LoVo (cell line): ENCODE results near the gene OLFM1.
"Not testable (repeated sequence)": the region's sequence is repeated elsewhere in the genome, so short reads cannot be mapped to it uniquely, and the experiment has no call there.

ENCODE experiments used
- DNase-seq: peaks from one replicate; pipeline ENCODE4 v3.0.0-alpha.2; 2016; ENCODE audit warnings: low spot score

The OLFM1 gene

GRCh38 chr9:135060461-135061116 is 26.9 kb upstream of the OLFM1 start:
- no peak for DNase-seq

DNA sequence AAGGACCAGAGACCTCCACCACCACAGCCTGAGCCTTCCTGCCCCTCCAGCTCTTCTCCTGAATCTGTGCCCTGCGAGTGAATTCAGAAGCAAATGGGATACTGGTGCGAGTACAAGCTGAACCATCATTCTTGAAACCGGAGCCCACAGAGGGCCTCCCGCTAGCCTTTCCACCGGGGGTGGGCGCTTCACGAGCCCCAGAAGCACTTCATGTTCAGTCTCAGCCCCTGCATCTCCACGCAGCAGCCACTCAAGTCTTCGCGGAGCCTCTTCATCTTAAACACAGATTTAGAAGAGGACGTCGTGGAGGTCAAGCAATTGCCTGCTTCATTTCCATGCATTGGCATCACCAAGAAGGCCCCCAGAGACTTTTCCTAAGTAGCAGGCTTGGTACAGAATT is 26.0 kb upstream of the OLFM1 start:
- DNase-seq, result no peak

DNA sequence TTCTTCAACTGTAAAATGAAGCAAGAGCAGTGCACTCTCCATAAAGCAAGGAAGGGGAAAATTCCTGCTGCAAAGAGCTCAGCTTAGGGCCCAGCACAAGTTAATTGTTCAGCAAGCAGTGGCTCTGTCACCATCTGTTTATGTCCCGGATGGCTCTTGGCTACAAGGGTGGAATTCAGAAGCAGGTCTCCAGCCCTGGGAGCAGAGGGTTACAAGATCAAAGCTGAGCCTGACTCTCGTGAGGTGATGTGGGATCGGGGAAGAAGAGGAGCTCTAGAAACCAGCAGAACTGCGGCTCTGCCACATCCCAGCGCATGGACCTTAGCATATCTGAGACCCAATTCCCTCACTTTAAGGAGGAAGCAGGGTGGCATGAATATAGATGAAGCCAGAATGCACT is 25.2 kb upstream of the OLFM1 start:
- no peak for DNase-seq

DNA sequence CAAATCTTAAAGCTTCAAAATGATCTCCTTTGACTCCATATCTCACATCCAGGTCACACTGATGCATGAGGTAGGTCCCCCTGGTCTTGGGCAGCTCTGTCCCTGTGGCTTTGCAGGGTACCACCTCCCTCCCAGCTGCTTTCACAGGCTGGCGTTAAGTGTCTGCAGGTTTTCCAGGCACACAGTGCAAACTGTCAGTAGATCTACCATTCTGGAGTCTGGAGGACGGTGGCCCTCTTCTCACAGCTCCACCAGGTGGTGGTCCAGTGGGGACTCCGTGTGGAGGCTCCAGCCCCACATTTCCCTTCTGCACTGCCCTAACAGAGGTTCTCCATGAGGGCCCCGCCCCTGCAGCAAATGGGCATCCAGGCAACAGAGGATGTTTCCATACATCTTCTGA is 24.0 kb upstream of the OLFM1 start:
- DNase-seq, result not testable (repeated sequence)

DNA sequence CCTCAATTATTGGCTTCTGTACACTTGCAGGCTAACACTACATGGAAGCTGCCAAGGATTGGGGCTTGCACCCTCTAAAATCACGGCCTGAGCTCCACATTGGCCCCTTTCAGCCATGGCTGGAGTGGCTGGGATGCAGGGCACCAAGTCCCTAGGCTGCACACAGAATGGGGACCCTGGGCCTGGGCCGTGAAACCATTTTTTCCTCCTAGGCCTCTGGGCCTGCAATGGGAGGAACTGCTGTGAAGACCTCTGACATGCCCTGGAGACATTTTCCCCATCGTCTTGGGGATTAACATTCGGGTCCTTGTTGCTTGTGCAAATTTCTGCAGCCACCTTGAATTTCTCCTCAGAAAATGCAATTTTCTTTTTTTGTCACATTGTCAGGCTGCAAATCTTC is 23.6 kb upstream of the OLFM1 start:
- not testable (repeated sequence) for DNase-seq

- DNase-seq, result no peak
These were observed 22.3 kb upstream of the OLFM1 start for GRCh38 chr9:135065151-135065550.

DNA sequence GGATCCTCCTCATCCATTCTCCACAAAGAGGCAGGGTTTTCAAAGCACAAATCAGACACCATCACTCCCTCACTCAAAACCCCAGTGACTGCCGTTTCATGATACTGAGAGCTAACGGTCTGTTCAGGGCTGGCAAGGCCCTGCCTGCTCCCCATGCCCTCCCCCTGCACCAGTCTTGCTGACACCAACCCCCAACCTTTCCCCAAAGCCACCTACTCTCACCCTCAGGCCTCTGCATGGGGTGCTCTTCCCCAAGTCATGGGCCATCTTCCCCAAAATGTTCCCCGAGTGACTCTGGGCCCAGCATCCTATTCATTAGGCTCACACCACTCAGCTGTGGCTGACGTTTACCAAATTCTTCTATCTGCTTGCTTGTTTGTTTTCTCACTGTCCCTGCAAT is 21.7 kb upstream of the OLFM1 start:
- no peak for DNase-seq

- no peak for DNase-seq
These were observed 21.2 kb upstream of the OLFM1 start for GRCh38 chr9:135066291-135066690.

DNA sequence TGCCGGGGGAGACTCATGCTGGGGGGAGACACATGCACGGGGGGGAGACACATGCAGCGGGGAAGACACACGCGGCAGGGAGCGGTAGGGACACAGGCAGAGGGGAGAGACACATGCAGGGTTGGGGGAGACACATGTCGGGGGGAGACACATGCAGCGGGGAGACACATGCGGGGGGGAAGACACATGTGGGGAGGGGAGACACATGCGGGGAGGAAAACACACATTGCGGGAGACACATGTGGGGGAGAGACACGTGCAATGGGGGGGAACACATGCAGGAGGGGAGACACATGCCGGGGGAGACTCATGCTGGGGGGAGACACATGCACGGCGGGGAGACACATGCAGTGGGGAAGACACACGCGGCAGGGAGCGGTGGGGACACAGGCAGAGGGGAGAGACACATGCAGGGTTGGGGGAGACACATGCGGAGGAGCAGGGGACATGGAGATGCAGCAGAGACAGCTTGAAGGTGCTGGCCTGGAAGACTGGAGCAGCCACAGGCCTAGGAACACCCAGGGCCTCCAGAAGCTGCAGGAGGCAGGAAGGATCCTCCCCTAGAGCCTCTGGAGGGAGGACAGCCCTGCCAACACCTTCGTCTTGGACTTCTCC is 20.3 kb upstream of the OLFM1 start:
- DNase-seq, result no peak

GRCh38 chr9:135068776-135069415 is 18.6 kb upstream of the OLFM1 start:
- no peak for DNase-seq

- no peak for DNase-seq
These were observed 17.8 kb upstream of the OLFM1 start for GRCh38 chr9:135069558-135070197.

DNA sequence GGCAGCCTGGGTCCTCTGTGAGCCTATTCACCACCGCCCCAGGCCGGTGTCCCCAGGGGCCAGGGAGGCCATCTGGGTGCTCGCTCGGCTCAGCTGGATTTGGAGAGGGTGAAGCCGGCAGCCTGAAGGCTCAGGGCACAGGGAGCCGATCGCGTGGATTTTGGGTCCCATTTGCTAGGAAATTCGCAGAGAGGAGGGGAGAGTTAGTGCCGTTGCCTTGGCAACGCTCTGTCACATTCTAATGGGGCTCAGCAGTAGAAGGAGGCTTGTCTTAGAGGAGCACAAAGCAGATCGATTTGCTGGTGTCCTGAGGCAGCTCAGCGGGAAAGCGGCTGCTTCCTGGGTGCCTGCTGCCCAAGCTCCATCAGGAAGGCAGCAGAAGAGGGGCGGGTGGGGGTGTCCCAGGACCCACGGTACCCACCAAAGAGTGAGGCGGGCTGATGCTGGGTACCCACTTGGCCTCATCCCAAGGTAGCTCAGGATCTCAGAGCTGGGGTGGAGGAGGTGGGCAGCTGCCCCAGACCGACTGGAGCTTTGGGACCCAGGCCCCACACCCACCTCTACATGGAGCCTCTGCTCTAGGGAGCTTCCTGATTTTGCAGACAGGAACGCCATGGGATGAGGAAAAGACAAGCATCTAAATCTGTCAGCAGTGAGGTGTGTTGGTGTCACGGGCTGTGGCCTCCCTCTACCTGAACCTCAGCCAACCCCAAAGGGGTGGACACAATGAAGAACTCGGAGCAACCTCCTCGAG is 17.1 kb upstream of the OLFM1 start:
- no peak for DNase-seq

- DNase-seq, result no peak
These were observed 16.3 kb upstream of the OLFM1 start for GRCh38 chr9:135070964-135071735.

DNA sequence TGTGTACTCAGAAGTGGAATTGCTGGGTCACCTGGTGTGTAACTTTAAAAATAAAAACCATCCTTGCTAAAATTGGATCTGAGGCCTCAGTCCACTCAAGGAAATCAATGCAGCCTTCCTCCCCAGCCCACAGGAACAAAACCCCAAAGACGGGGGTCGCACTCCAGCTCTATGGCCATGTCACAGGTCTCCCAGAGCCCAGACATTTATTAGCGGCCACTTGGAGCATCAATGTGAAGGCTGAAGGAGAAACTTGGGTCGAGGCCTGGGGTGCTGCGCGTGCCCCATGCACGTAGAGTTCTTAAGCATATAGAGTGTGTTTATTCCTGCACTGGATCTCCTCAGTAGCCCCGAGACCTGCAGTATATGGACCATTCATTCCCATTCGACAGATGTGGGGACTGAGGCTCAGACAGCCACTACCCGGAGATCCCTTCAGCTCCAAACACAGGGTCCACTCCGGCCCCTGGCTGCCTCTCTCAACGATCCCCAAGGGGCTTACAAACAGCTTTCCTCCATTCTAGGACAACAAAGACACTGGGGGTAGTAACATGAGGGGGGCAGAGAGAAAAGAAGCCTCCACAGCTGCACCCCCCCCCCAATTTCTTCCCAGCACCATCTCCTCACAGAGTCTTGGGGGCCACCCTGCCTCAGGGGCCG is 14.3 kb upstream of the OLFM1 start:
- DNase-seq, result no peak

DNA sequence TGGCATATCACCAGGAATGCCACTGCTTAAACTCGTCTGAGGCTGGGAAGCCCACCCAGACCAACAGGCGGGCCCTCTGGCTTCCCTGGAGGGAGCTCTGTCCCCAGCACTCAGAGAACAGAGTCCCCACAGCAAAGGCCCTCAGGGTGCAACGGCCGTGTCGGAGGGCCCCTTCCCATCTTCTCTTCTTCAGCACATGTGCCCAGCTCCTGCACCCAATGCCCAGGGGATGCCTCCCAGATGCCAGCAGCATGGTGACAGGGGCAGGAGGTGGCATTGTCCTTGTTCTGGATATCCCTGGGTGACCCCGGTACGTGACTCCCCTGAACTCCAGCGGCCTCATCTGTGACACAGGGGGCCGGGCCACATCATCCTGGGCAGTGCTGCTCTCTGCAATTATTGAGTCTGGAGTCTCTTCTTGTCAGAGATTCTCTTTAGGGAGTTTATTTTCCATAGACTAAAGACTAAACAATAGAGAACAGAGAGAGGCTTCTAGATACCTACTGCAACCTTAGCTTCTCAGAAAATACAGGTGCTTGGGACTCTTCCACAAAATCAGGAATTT is 13.6 kb upstream of the OLFM1 start:
- no peak for DNase-seq

DNA sequence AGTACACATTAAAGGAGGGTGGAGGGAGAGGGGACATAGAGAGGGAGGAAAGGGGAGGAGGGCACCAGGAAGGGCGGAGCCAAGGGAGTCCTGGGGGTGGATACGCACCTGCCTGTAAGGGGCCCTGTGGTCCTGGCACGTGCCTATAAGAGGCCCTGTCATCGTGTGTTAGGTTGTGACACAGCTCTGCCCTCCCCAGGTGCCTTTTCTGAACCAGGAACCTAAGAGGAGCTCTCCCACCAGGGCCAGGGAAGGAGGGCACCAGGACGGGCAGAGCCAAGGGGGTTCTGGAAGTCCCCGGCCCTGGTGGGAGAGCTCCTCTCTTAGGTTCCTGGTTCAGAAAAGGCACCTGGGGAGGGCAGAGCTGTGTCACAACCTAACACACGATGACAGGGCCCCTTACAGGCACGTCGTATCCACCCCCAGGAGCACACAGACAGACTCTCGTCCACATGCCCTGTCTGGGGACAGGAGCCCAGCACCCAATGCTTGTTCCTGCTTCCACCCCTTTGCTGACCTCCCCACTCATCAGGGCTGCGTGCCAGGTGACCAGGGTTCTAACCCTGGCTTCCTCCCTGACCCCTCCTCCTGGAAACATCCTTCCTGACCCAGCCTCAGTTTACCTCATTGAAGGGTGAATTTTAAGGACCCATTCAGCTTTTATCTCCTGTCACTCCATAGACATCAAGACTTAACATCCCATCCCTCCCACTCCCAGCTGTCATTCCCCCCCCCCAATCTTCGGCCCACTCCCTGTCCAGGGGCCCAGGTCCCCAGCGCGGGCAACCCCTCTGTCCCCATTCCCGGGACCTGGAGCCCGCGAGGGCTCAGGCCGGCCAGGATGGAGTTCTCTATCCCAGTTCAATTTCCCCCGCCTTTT is 12.9 kb upstream of the OLFM1 start:
- DNase-seq, result no peak

DNA sequence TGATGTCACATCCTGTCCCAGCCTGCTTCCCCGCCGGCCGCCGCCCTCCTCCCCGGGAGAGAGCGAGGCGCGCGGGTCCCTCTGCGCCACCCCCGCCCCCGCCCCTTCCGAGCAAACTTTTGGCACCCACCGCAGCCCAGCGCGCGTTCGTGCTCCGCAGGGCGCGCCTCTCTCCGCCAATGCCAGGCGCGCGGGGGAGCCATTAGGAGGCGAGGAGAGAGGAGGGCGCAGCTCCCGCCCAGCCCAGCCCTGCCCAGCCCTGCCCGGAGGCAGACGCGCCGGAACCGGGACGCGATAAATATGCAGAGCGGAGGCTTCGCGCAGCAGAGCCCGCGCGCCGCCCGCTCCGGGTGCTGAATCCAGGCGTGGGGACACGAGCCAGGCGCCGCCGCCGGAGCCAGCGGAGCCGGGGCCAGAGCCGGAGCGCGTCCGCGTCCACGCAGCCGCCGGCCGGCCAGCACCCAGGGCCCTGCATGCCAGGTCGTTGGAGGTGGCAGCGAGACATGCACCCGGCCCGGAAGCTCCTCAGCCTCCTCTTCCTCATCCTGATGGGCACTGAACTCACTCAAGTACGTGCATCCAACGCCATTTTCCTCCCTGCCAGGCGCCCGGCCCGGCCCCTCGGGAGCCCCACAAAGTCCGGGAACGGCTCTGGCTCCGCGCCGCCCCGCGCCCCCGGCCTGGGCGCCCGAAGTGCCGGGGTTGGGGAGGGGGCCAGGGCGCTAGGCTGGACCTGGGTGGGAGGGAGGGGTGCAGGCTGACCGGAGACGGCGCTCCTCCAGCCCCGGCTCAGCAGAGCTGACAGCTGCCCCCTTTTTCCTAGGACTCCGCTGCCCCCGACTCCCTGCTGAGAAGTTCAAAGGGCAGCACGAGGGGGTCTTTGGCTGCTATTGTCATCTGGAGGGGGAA is 12.0 kb upstream of the OLFM1 start:
- no peak for DNase-seq

DNA sequence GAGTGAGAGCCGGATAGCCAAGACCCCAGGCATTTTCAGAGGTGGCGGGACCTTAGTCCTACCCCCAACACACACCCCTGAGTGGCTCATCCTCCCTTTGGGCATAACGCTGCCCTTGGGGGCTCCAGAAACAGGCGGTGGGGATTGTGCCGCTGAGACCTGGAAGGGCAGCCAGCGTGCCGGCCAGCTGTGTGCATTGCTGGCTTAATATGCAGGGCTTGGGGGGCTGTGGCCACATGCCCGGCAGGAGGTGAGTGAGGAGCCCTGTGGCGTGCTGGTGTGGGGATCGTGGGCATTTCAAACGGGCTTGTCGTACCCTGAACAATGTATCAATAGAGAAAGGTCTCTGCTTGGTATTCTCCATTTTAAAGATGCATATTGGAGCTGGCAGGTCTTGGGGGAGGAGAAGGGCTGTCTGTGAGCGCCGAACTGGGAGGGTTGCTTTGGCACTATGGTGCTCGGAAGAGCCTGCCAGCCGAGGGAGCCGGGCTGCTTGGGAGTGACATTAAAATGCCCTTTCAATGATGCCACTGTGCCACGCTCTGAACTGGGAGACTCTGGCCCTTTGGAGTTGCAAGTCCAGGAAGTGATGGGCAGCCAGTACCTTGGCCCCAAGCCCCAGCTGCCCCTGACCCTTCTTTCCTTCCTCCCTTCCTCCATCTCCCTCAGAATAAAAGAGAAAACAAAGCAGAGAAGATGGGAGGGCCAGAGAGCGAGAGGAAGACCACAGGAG is 11.2 kb upstream of the OLFM1 start:
- no peak for DNase-seq
